CD4-positive, alpha-beta T cell treated with Interleukin-21 for 1 hour (primary cell): ENCODE results near the gene MTOR.
"Not testable (repeated sequence)": the region's sequence is repeated elsewhere in the genome, so short reads cannot be mapped to it uniquely, and the experiment has no call there.

Source experiments
- DNase-seq: peaks from one replicate; pipeline ENCODE4 v3.0.0-alpha.2; 2020

Gene MTOR

GRCh38 chr1:11178021-11179015 is 84.0 kb downstream of the MTOR start:
- no peak for DNase-seq

DNA sequence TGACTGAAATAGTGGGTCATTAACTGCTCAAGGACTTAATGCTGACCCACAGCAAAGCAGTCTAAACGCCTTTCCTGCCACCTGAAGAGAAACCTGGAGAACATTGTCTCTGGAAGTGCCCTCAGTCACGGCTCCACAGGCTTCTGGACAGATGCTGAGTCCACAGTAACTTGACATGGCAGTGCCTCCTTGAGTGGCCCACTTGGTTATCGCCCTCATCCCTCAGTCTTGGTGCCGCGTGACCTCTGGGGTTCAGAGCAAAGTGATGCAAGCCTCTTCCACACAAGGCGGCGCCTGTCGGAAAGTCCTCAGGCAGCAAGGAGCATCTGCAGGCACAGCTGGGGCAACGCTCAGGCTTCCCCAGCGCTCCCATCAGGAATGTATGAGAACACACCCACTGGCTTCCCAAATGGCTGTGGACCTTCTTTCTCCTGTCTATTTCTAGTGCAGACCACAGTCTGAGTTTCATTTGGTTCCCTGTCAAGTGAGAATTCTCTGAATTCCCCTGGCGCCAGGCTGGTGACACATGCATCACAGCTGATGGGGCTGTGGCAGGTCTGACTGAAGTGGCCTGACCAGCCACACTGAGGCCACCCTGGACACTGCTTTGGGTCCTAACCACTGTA is 86.2 kb downstream of the MTOR start:
- DNase-seq: no peak

DNA sequence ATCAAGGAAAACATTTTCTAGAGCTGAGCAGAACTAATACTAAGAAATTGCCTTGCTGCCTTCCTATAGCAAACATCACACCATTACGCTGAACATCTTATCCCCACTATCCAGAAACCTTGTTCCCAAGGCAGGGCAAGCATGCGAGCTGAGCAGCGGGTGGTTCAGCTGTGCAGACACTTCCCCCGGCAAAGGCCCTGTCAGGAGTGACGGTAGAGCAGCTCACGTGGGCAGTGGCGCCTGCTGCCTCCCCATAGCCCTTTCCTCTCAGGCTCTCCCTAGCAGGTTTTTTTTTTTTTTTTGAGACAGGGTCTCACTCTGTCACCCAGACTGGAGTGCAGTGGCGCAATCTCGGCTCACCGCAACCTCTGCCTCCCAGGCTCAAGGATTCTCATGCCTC is 86.9 kb downstream of the MTOR start:
- no peak for DNase-seq

DNA sequence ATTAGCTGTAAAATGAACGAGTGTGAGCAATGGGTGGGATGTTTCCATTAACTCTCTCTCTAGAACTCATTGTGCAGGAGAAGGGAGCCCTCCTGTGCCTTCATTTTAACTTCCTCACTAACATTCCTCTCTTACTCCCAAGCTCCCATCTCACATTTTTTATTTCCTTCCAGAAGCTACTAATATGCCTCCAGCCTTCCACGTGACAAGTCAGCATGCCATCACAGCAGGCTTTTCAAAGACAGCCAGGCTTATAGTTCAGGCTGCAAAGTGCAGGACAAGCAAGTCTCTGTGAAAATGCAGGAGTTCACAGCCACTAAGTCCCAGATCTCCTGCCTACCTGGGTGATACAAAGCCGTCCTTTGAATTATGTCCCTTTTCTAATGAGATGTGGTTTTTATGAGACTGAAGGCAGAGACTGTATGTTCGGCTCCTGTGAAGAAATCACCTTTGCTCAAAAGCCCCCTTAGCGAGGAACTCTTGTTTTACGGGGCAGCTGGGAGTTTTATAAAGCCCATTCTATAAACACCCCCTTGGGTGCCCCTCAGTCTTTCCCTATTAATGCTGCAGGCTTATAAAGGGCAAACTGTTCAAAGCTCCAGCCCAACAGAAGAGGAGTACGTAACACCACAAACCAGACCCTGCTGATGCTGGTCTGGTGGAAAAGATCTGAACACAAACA is 87.9 kb downstream of the MTOR start:
- no peak for DNase-seq

GRCh38 chr1:11170102-11170501 is 92.2 kb downstream of the MTOR start:
- DNase-seq: no peak

DNA sequence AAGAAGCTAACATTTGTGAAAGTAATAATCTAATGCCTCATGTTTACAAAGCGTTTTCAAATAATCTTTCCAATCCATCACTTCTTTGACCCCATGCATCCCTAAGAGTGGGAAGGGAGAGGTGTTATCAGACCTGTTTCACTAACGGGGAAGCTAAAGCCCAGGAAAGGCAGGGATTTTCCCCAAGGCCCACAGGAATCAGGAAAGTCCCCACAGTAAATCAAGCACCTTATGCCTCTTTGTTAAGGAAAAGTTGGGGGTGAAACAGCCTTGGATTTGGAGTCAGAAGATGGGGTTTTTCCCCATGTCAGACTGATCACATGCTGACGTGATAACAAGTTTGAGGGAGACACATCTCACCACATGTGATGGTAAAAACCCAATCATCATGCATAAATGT is 93.1 kb downstream of the MTOR start:
- DNase-seq: no peak

DNA sequence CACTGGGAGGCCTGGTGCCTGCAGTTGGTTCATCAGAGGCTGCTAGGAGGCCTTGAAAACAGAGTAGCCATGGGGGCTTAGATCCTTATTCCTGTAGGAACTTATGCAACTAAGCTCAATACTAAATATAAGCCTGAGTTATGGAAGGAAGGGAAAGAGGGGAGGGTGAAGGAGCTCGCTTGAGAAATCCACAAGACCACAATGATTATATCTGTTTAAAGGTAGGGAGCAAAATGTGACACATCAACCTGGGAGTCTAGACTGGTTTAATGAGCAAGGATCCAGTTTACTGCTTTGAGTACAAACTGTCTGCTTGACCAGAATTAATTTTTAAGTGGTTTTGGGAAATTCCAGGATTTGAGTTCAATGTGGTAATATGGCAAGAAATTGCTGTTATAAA is 93.6 kb downstream of the MTOR start:
- no peak for DNase-seq

GRCh38 chr1:11166744-11167143 is 95.6 kb downstream of the MTOR start:
- DNase-seq: not testable (repeated sequence)

GRCh38 chr1:11162752-11163151 is 99.6 kb downstream of the MTOR start:
- DNase-seq: not testable (repeated sequence)

DNA sequence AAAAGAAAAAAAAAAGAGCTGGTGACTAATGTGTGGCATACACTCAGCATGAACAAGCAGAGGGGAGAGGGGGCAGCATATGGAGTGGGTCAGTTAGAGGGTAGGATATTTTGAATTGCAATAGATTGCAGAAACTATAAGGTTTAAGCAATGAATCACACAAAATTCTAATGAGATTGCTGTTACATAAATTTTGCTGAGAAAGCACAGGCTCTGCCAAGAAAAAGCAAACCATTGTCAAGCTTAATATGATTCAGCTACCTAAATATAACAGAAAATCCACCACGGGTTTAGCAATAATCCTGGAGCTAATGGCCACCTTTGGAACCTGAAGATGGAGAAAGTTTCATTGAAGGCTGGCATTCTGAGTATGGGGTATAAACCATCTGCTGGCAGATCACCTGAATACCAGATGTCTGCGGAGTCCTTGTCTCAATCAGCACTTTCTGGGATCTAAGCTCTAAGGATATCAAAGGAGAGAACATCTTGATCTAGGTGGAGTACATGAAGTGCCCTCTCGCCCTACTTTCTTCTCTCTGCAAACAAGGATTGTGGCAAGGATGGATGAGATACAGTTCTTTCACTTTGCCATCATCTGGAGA is 103.5 kb downstream of the MTOR start:
- no peak for DNase-seq

GRCh38 chr1:11158291-11158690 is 104.1 kb downstream of the MTOR start:
- no peak for DNase-seq

- no peak for DNase-seq
These were observed 104.5 kb downstream of the MTOR start for GRCh38 chr1:11157867-11158266.

GRCh38 chr1:11157394-11157793 is 105.0 kb downstream of the MTOR start:
- no peak for DNase-seq

- DNase-seq: no peak
These were observed 105.4 kb downstream of the MTOR start for GRCh38 chr1:11156963-11157362.

DNA sequence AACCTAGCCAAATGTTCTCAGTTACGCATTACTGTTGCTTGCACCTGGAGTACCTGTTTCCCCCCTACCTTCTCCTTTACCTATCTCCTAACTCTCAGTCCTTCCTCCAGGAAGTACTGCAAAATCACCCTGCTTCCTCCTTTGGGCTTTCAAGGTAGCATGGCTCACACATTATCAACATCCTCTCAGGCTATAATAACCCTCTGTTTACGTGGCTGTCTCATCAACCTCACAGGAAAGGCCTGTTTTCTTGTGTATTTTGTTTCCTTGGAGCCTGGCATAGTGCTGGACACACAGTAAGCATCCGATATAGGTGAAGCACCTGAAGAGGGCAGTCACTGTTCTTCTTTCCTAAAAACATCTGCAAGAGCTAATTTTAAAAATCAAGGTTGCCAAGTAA is 105.9 kb downstream of the MTOR start:
- DNase-seq: no peak

DNA sequence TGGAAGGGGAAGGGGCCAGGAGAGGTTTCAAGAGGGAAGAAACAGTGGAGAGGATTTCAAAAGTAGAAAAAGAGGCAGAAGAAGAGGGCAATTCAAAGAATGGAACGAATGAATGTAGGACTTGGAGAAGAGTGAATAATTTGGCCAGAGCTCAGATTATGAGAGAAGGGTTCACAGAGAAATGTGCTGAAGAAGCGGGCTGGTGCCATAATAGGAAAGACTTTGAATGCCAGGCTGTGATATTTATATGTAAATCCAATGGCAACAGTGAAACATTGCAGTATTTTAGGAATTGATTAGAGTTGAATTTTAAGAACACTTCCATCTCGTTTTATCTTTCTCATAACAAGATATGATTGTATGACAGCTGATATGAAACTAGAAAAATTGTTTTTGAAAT is 109.2 kb downstream of the MTOR start:
- no peak for DNase-seq

DNA sequence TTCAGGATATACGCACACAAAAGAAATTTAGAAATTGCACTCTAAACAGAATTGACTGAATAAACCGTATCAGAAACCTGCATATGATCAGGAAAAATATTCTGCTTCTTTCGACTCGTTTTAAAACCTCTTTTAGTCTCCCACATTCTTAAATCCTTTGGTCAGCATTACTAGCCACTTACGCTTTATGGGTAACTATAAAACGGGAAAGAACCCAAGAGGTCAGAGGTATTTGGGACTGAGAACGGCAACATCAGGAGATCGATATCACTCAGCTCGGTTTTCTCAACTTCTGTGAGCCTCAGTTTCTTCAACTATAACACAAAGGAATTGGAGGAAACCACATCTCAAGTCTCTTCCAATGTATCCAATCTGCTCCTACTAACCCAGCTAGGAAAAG is 109.6 kb downstream of the MTOR start:
- DNase-seq: no peak

GRCh38 chr1:11151826-11152612 is 110.3 kb downstream of the MTOR start:
- DNase-seq: no peak

- DNase-seq: no peak
These were observed 111.2 kb downstream of the MTOR start for GRCh38 chr1:11151114-11151513.

- DNase-seq: no peak
These were observed 112.0 kb downstream of the MTOR start for GRCh38 chr1:11150326-11150725.

DNA sequence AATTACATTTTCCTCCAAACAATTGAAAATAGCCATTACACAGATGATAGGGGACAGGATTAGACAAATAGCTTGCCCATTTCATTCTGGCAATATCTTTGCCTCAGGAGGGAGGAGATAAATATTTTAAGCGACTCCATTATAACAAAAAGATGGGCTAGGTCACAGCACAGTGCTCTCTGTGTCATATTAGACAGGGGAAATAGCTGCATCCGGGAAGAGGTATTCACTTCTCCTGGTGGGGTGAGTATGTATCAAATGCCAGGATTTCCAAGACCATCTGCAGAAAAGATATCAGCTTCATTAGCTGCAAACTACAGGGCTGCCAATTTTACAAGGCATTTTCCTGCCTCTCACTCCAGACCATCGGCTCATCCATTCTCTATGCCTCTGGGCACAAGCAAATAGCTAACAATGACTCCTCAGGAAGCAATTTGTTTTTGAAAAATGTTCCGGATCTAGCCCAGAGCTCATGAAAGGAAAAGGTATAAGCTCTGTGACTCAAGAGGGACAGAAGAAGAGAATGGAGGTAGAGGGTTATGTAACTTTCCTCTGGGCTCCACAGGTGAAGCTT is 115.1 kb downstream of the MTOR start:
- DNase-seq: no peak

DNA sequence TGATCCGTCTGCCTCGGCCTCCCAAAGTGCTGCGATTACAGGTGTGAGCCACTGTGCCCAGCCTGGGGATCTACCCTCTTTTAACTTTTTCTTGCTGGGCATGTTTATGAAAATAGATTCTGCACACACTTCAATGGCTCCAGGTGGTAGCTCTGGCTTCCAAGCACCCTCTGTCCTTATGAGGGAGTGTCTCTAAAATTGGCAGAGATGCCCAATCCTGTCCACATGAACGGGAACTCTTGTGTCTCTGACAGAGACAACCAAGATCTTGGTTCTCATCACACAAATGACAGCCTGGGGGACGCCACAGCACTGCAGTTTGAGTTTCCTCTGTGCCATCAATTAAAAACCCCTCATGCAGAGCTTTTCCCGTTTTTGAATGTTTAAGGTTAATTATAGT is 116.6 kb downstream of the MTOR start:
- DNase-seq: no peak
